ENCODE data around the gene KRT6A. TPM values are rescaled to one million over a fixed set of nuclear protein-coding genes. Genes with fewer than 3 reads are reported as not detected.

Gene KRT6A
- total RNA-seq, 4 donors from 2014 or later: 0.30 TPM; not detected in 3

Other genes with a start within 250 kb of the KRT6A start
- not detected for gene KRT86, start 218.6 kb downstream of the KRT6A start, total RNA-seq
- gene KRT81, start 201.7 kb downstream of the KRT6A start, total RNA-seq: not detected
- gene KRT83, start 171.9 kb downstream of the KRT6A start, total RNA-seq: not detected
- not detected for gene KRT85, start 125.8 kb downstream of the KRT6A start, total RNA-seq
- gene KRT84, start 107.6 kb downstream of the KRT6A start, total RNA-seq: not detected
- gene KRT82, start 86.9 kb downstream of the KRT6A start, total RNA-seq: not detected
- not detected for gene KRT75, start 58.9 kb downstream of the KRT6A start, total RNA-seq
- not detected for gene KRT6B, start 41.1 kb downstream of the KRT6A start, total RNA-seq
- not detected for gene KRT6C, start 19.5 kb downstream of the KRT6A start, total RNA-seq
- 1 to 10 TPM in 1 of 4 donors, under 1 TPM in 1, not detected in 2; 0.22 to 2.7 TPM for gene KRT5, start 27.1 kb upstream of the KRT6A start, total RNA-seq
- gene KRT71, start 59.9 kb upstream of the KRT6A start, total RNA-seq: not detected
- gene KRT74, start 80.6 kb upstream of the KRT6A start, total RNA-seq: not detected
- not detected for gene KRT72, start 108.2 kb upstream of the KRT6A start, total RNA-seq
- gene KRT73, start 125.3 kb upstream of the KRT6A start, total RNA-seq: not detected
- gene KRT2, start 159.0 kb upstream of the KRT6A start, total RNA-seq: not detected
- gene KRT1, start 187.2 kb upstream of the KRT6A start, total RNA-seq: not detected
- gene KRT77, start 210.3 kb upstream of the KRT6A start, total RNA-seq: not detected